Activated CD4-positive, alpha-beta T cell treated with anti-CD3 and anti-CD28 coated beads, Interleukin-2, amount 50 U/mL, for 1 hour (primary cell): Measurements from ENCODE around the gene VWC2.

ENCODE experiments used
- DNase-seq: peaks from one replicate; pipeline ENCODE4 v3.0.0-alpha.2; 2020

The VWC2 gene

GRCh38 chr7:49773218-49773935 is at the start of gene VWC2:
VWC2 (plus strand) TSS chr7:49773638; CDS start chr7:49775436, 1,798 bp downstream.
- no peak for DNase-seq

GRCh38 chr7:49724071-49724470 is 49.4 kb upstream of the VWC2 start:
- no peak for DNase-seq

- no peak for DNase-seq
Measured at GRCh38 chr7:49731836-49732235, 41.6 kb upstream of the VWC2 start.

- no peak for DNase-seq
Measured at GRCh38 chr7:49762666-49763065, 10.8 kb upstream of the VWC2 start.

- no peak for DNase-seq
Measured at GRCh38 chr7:49763791-49764190, 9.6 kb upstream of the VWC2 start.

- no peak for DNase-seq
Measured at GRCh38 chr7:49766966-49767365, 6.5 kb upstream of the VWC2 start.

GRCh38 chr7:49767719-49768118 is 5.7 kb upstream of the VWC2 start:
- DNase-seq: no peak

GRCh38 chr7:49768254-49768653 is 5.2 kb upstream of the VWC2 start:
- no peak for DNase-seq

- no peak for DNase-seq
Measured at GRCh38 chr7:49768835-49769234, 4.6 kb upstream of the VWC2 start.

- DNase-seq: no peak
Measured at GRCh38 chr7:49769285-49769857, 4.1 kb upstream of the VWC2 start.

- no peak for DNase-seq
Measured at GRCh38 chr7:49770838-49771237, 2.6 kb upstream of the VWC2 start.

- no peak for DNase-seq
Measured at GRCh38 chr7:49771427-49772176, 1.8 kb upstream of the VWC2 start.

GRCh38 chr7:49772916-49773217 is 571 bp upstream of the VWC2 start:
- no peak for DNase-seq

- no peak for DNase-seq
Measured at GRCh38 chr7:49773936-49774458, 559 bp downstream of the VWC2 start.

GRCh38 chr7:49774459-49775064 is 1.1 kb downstream of the VWC2 start:
- no peak for DNase-seq

- DNase-seq: no peak
Measured at GRCh38 chr7:49775065-49775948, 1.9 kb downstream of the VWC2 start.

GRCh38 chr7:49775949-49776443 is 2.6 kb downstream of the VWC2 start:
- no peak for DNase-seq

GRCh38 chr7:49776994-49777393 is 3.6 kb downstream of the VWC2 start:
- DNase-seq: no peak

GRCh38 chr7:49778731-49779270 is 5.4 kb downstream of the VWC2 start:
- no peak for DNase-seq

- no peak for DNase-seq
Measured at GRCh38 chr7:49780953-49781352, 7.5 kb downstream of the VWC2 start.

- no peak for DNase-seq
Measured at GRCh38 chr7:49781996-49782395, 8.6 kb downstream of the VWC2 start.

GRCh38 chr7:49783446-49783845 is 10.0 kb downstream of the VWC2 start:
- DNase-seq: no peak
